GM12878 (cell line): Measurements from ENCODE around the gene OSGIN1. TPM values are rescaled to one million over a fixed set of nuclear protein-coding genes. Genes with fewer than 3 reads are reported as not detected.

Experiments
- ATAC-seq: fragments of 200-7000 bp; cut with Tn5 transposase; 3 replicates; pipeline ENCODE4 v1.9.1; 2020; ENCODE audit warnings: mild to moderate bottlenecking, moderate library complexity
- BruUV-seq: library from RNA; stranded (reverse); fragments of 400-500 nt; replicated peaks from 2 replicates; lab custom pipeline; 2021; lab: Mats Ljungman, UMichigan
- CTCF ChIA-PET: fragments of 300-600 bp; sonication (Branson Sonifier 250); formaldehyde crosslinking; extraction: SDS; loops from one replicate; lab custom pipeline; 2021; ENCODE audit warnings: inconsistent platforms; lab: Yijun Ruan, JAX
- POLR2A ChIA-PET: fragments of 350-600 bp; formaldehyde crosslinking; extraction: SDS; loops from one replicate; lab custom pipeline; 2021; ENCODE audit warnings: inconsistent platforms; lab: Charles Lee
- RAD21 ChIA-PET: fragments of 300-600 bp; sonication (Branson Sonifier 250); formaldehyde crosslinking; loops from one replicate; lab custom pipeline; 2023; ENCODE audit warnings: antibody characterized with exemption; ENCODE audit not compliant: unreplicated experiment; lab: Charles Lee
- SMC1A ChIA-PET: fragments of 300-600 bp; sonication (Branson Sonifier 250); formaldehyde crosslinking; loops from one replicate; lab custom pipeline; 2023; ENCODE audit not compliant: unreplicated experiment, uncharacterized antibody; lab: Charles Lee
- DNase-seq: peaks from one replicate; pipeline ENCODE4 v3.0.0-alpha.2; 2011; ENCODE audit warnings: low read depth, low spot score
- FAIRE-seq: peaks from 3 replicates; lab custom pipeline; 2011; peaks lifted over from hg19 to GRCh38; lab: Jason Lieb, UNC
- H2AFZ ChIP-seq: 2 replicates; pipeline ENCODE4 v1.6.0; 2011; ENCODE audit warnings: low read depth, low read length, control low read depth; ENCODE audit not compliant: control insufficient read depth
- H3K27ac ChIP-seq: 2 replicates; pipeline ENCODE4 v1.5.1; 2011; ENCODE audit warnings: control low read depth; ENCODE audit not compliant: control insufficient read depth, insufficient read depth
- H3K27me3 ChIP-seq, 2 experiments: replicated peaks in 1 of 2; 2 replicates each; pipeline versions ENCODE4 v1.6.0 to v1.6.1; 2011; ENCODE audit warnings: low read length in 1 of 2; ENCODE audit not compliant: control insufficient read depth in 2 of 2, insufficient read depth in 2 of 2
- H3K36me3 ChIP-seq, 2 experiments: 2 replicates each; pipeline ENCODE4 v1.5.1; 2011; ENCODE audit warnings: low read length in 1 of 2; ENCODE audit not compliant: control insufficient read depth in 2 of 2, insufficient read depth in 2 of 2
- H3K4me1 ChIP-seq: 2 replicates; pipeline ENCODE4 v1.6.1; 2011; ENCODE audit warnings: mild to moderate bottlenecking, low read length, moderate library complexity, mixed read lengths; ENCODE audit not compliant: control insufficient read depth, insufficient read depth
- H3K4me2 ChIP-seq: 2 replicates; pipeline ENCODE4 v1.6.0; 2011; ENCODE audit warnings: control low read depth; ENCODE audit not compliant: control insufficient read depth, insufficient read depth
- H3K4me3 ChIP-seq: fragments of 200-600 bp; sonication (generic); 2 replicates; pipeline ENCODE4 v1.5.1; 2016
- H3K79me2 ChIP-seq: 2 replicates; pipeline ENCODE4 v1.6.0; 2011; ENCODE audit warnings: low read length; ENCODE audit not compliant: control insufficient read depth, insufficient read depth
- H3K9ac ChIP-seq: 2 replicates; pipeline ENCODE4 v1.8.0; 2011; ENCODE audit warnings: low read length, control low read depth, mixed read lengths; ENCODE audit not compliant: control insufficient read depth, insufficient read depth
- H3K9me3 ChIP-seq: replicated peaks from 3 replicates; pipeline ENCODE4 v1.5.1; 2011; ENCODE audit warnings: mild to moderate bottlenecking, low read length; ENCODE audit not compliant: control insufficient read depth, insufficient read depth
- H4K20me1 ChIP-seq: 2 replicates; pipeline ENCODE4 v1.6.0; 2011; ENCODE audit not compliant: control insufficient read depth, insufficient read depth
- BHLHE40 ChIP-seq, 2 experiments: fragments of 450-650 bp in 1 of 2; IDR thresholded peaks; 2 replicates each; pipeline ENCODE4 v1.6.1; 2011 to 2017; ENCODE audit warnings: low read depth in 2 of 2, borderline replicate concordance in 1 of 2, improper control_type of control experiment in 1 of 2, low read length in 1 of 2, mild to moderate bottlenecking in 1 of 2
- BRCA1 ChIP-seq: IDR thresholded peaks from 2 replicates; pipeline ENCODE4 v1.6.1; 2011; ENCODE audit warnings: low read depth, low read length, improper control_type of control experiment
- CBX3 ChIP-seq: fragments of 200-600 bp; sonication (generic); IDR thresholded peaks from 2 replicates; pipeline ENCODE4 v1.6.1; 2016; ENCODE audit warnings: low read depth, borderline replicate concordance
- CEBPB ChIP-seq, 2 experiments: fragments of 150-350 bp in 1 of 2; IDR thresholded peaks; 2 replicates each; pipeline ENCODE4 v1.6.1; 2012 to 2014; ENCODE audit warnings: low read depth in 2 of 2, low read length in 2 of 2, borderline replicate concordance in 1 of 2, inconsistent platforms in 1 of 2
- GABPA ChIP-seq: IDR thresholded peaks from 2 replicates; pipeline ENCODE4 v1.6.1; 2014; ENCODE audit warnings: antibody characterized with exemption, low read depth, mild to moderate bottlenecking, inconsistent platforms
- MYB ChIP-seq: fragments of 150-350 bp; IDR thresholded peaks from 2 replicates; pipeline ENCODE4 v1.6.1; 2014; ENCODE audit warnings: mild to moderate bottlenecking, low read depth, low read length, borderline replicate concordance
- STAT1 ChIP-seq: fragments of 450-650 bp; conservative IDR thresholded peaks from 2 replicates; pipeline ENCODE4 v1.6.1; 2014; ENCODE audit warnings: antibody characterized with exemption, mild to moderate bottlenecking
- SUPT20H ChIP-seq: IDR thresholded peaks from 2 replicates; pipeline ENCODE4 v1.6.1; 2011; ENCODE audit warnings: low read depth, mild to moderate bottlenecking, low read length, moderate library complexity, borderline replicate concordance; ENCODE audit not compliant: control insufficient read depth
- WRNIP1 ChIP-seq: IDR thresholded peaks from 2 replicates; pipeline ENCODE4 v1.6.1; 2011; ENCODE audit warnings: low read depth, low read length, improper control_type of control experiment, borderline replicate concordance
- ZNF217 ChIP-seq: fragments of 450-650 bp; IDR thresholded peaks from 2 replicates; pipeline ENCODE4 v1.6.1; 2017; ENCODE audit warnings: antibody characterized with exemption, mild to moderate bottlenecking
- WGBS: methylation state at CpG from one replicate; pipeline ENCODE4 v1.1.6; 2016; ENCODE audit warnings: low lambda C conversion rate; ENCODE audit not compliant: insufficient replicate concordance, insufficient coverage; ENCODE audit errors: missing lambda C conversion rate; 5-methylcytosine and 5-hydroxymethylcytosine counted together
- in situ Hi-C: fragments of 300-500 bp; cut with MboI; formaldehyde crosslinking; loops from 9 replicates; pipeline ENCODE4 v1.14.3; 2018; ENCODE audit warnings: mixed read lengths
- intact Hi-C: fragments of 100-400 bp; cut with micrococcal nuclease; formaldehyde crosslinking; loops from one replicate; pipeline ENCODE4 v1.14.2; 2022; ENCODE audit not compliant: unreplicated experiment
- polyA plus RNA-seq, 11 experiments: library from polyadenylated mRNA; depleted of rRNA in 4 of 11; unstranded in 6 of 11; stranded (reverse) in 5 of 11; fragments of >200 nt; fragmentation: Nextera tagmentation in 4 of 11; fragmentation: Illumina TruSeq in 1 of 11; extraction: Ambion mirVana in 4 of 11; extraction: Trizol in 1 of 11; gene quantifications; 1 replicate in 1 of 11; 2 replicates in 10 of 11; pipeline versions ENCODE4 v1.2.1 to v1.2.3, GENCODE V29; 2011 to 2016; ENCODE audit warnings: inconsistent platforms in 2 of 11, missing spikeins in 2 of 11, low read depth in 1 of 11
- total RNA-seq, 4 experiments: library from RNA; depleted of rRNA in 3 of 4; stranded (reverse); fragments of >200 nt in 3 of 4; fragmentation: Illumina TruSeq in 1 of 4; extraction: Trizol in 1 of 4; gene quantifications; 2 replicates each; pipeline versions ENCODE4 v1.2.1 to v1.2.3, GENCODE V29; 2013 to 2021
- TF ChIP-seq, protein P1 (sequence below): fragments of 450-650 bp; formaldehyde crosslinking; IDR thresholded peaks from 2 replicates; pipeline ENCODE4 v1.4.0; 2022; ENCODE audit warnings: mild to moderate bottlenecking, moderate library complexity

The OSGIN1 gene
- total and polyA plus RNA-seq, 10 of the 15 experiments (the other 5 are each of a cell fraction or from before 2014, with no cell fraction given): 0.06 to 0.18 (median 0.13) TPM; not detected in 5

DNA sequence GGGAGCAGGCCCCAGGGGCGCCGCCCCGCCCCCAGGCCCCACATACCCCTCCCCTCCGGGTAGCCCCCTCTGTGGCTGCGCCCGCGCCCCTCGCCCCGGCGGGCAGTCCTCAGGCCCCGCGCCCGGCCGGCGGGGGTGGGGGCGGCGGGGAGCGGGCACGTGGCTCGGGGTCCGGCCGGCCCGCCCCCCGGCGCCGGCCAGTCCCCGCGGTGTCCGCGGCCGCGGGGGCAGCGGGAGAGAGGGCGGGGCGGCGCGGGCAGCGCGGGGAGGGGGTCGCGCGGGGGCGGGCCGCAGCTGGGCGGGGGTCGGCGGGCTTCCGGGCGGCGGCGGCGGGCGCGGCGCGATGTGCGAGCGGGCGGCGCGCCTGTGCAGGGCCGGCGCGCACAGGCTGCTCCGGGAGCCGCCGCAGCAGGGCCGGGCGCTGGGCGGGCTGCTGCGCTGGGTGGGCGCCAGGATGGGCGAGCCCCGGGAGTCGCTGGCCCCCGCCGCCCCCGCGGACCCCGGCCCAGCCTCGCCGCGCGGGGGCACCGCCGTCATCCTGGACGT is 15.3 kb downstream of the OSGIN1 start:
- H4K20me1 ChIP-seq: no peaks in the 10 kb centered on the region
- H3K4me1 ChIP-seq: no peaks in the 10 kb centered on the region
- no peaks in the 10 kb centered on the region for H3K36me3 ChIP-seq
- no peak for FAIRE-seq
- H3K4me3 ChIP-seq: no peak overlapping the region
- no CpG with 5 or more reads among the region's 87 CpGs for WGBS
- H3K4me2 ChIP-seq: no peak overlapping the region
- H3K27me3 ChIP-seq: no peaks in the 10 kb centered on the region
- in situ Hi-C loops: no loop called here
- H3K9me3 ChIP-seq: no peaks in the 10 kb centered on the region
- no peaks in the 10 kb centered on the region for H3K79me2 ChIP-seq
- ChIA-PET RAD21 (no interaction called here), POLR2A (no interaction called here), CTCF (no interaction called here)
- no peak overlapping the region for H3K27ac ChIP-seq
- no TSS peak for BruUV-seq
- ATAC-seq: no peak
- TF ChIP-seq SUPT20H (no peak), MYB (no peak), ZNF217 (no peak), GABPA (no peak), STAT1 (no peak), WRNIP1 (no peak), BRCA1 (no peak), CBX3 (no peak), CEBPB (IDR thresholded peaks at IDR 0.05; ENCODE audit: borderline replicate concordance in 1 of 2, low read depth in 2 of 2, low read length in 2 of 2) (no peak), BHLHE40 (IDR thresholded peaks at IDR 0.05; ENCODE audit: borderline replicate concordance in 1 of 2, low read depth in 2 of 2, low read length in 1 of 2) (no peak)
- TF ChIP-seq, protein P1, sequence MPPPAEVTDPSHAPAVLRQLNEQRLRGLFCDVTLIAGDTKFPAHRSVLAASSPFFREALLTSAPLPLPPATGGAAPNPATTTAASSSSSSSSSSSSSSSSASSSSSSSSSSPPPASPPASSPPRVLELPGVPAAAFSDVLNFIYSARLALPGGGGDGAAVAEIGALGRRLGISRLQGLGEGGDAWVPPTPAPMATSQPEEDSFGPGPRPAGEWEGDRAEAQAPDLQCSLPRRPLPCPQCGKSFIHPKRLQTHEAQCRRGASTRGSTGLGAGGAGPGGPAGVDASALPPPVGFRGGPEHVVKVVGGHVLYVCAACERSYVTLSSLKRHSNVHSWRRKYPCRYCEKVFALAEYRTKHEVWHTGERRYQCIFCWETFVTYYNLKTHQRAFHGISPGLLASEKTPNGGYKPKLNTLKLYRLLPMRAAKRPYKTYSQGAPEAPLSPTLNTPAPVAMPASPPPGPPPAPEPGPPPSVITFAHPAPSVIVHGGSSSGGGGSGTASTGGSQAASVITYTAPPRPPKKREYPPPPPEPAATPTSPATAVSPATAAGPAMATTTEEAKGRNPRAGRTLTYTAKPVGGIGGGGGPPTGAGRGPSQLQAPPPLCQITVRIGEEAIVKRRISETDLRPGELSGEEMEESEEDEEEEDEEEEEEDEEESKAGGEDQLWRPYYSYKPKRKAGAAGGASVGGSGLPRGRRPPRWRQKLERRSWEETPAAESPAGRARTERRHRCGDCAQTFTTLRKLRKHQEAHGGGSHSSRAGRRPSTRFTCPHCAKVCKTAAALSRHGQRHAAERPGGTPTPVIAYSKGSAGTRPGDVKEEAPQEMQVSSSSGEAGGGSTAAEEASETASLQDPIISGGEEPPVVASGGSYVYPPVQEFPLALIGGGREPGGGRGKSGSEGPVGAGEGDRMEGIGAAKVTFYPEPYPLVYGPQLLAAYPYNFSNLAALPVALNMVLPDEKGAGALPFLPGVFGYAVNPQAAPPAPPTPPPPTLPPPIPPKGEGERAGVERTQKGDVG (CRISPR knock-in tag): no peak
- TF ChIP-seq, all 136 proteins: peak for 0
- H2AFZ ChIP-seq: no peak overlapping the region
- intact Hi-C loops: no loop called here
- SMC1A ChIA-PET: no interaction called here
- no peak for DNase-seq
- H3K9ac ChIP-seq: no peak overlapping the region
